ENCODE results near the gene UNC13D. TPM values are rescaled to one million over a fixed set of nuclear protein-coding genes. Genes with fewer than 3 reads are reported as not detected.
A peak's percentile ranks its signal among the peaks of the same experiment; 100 is the strongest.
"Not testable (repeated sequence)": the region's sequence is repeated elsewhere in the genome, so short reads cannot be mapped to it uniquely, and the experiment has no call there.

UNC13D gene
- total RNA-seq, 1 donor from 2014 or later = 7.3 TPM

GRCh38 chr17:75806822-75807500, 37.2 kb downstream of the UNC13D start:
- no peak for DNase-seq (ENCODE audit: low read depth, low spot score)

- DNase-seq (ENCODE audit: low read depth, low spot score) = no peak
Measured at GRCh38 chr17:75803883-75804282, 40.3 kb downstream of the UNC13D start.

GRCh38 chr17:75799402-75799801, 44.8 kb downstream of the UNC13D start:
- DNase-seq (ENCODE audit: low read depth, low spot score) = no peak

GRCh38 chr17:75795820-75796607, 48.2 kb downstream of the UNC13D start:
- no peak for DNase-seq (ENCODE audit: low read depth, low spot score)

GRCh38 chr17:75793460-75793859, 50.7 kb downstream of the UNC13D start:
- DNase-seq (ENCODE audit: low read depth, low spot score) = no peak

GRCh38 chr17:75791254-75791653, 53.0 kb downstream of the UNC13D start:
- no peak for DNase-seq (ENCODE audit: low read depth, low spot score)

- DNase-seq (ENCODE audit: low read depth, low spot score) = peak; percentile 63
Measured at GRCh38 chr17:75785016-75785890, 59.0 kb downstream of the UNC13D start.

GRCh38 chr17:75784473-75785015, 59.7 kb downstream of the UNC13D start, which contains the start of gene UNK:
TSS of gene UNK (plus strand) at chr17:75784806. CDS start at chr17:75784881, 75 bp downstream.
- DNase-seq (ENCODE audit: low read depth, low spot score) = peak; percentile 99

GRCh38 chr17:75783803-75784472, 60.3 kb downstream of the UNC13D start:
- no peak for DNase-seq (ENCODE audit: low read depth, low spot score)

GRCh38 chr17:75783069-75783783, 61.0 kb downstream of the UNC13D start:
- DNase-seq (ENCODE audit: low read depth, low spot score) = no peak

GRCh38 chr17:75779987-75780889, 64.0 kb downstream of the UNC13D start:
- no peak for DNase-seq (ENCODE audit: low read depth, low spot score)

- peak; percentile 100 for DNase-seq (ENCODE audit: low read depth, low spot score)
Measured at GRCh38 chr17:75779250-75779986, 64.8 kb downstream of the UNC13D start.

- no peak for DNase-seq (ENCODE audit: low read depth, low spot score)
Measured at GRCh38 chr17:75778861-75779249, 65.3 kb downstream of the UNC13D start.

- DNase-seq (ENCODE audit: low read depth, low spot score) = not testable (repeated sequence)
Measured at GRCh38 chr17:75778066-75778860, 65.9 kb downstream of the UNC13D start.

- DNase-seq (ENCODE audit: low read depth, low spot score) = no peak
Measured at GRCh38 chr17:75777296-75777922, 66.8 kb downstream of the UNC13D start.

Measured in pulmonary artery endothelial cell (primary cell).